ENCODE data around the gene ZNF514.

DNA sequence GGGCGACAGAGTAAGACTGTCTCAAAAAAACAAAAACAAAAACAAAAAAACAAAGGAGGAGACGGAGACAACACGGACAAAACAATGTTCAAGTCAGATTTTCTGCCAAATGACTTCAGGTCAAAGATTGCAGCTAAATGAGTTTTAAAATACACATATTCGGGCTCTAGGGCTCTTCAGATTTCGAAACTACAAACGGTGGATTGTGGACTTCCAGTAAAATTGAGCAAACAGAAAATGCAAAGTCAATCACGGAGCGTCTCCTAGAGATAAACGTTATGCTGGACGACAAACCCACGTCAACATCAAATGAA lies 38.6 kb downstream of the ZNF514 start:
- no peak for TF ChIP-seq CTCF (IDR thresholded peaks at IDR 0.05)
- TF ChIP-seq POLR2AphosphoS5 (IDR thresholded peaks at IDR 0.05; ENCODE audit: low read depth, low read length): no peak
- TF ChIP-seq SIN3A (IDR thresholded peaks at IDR 0.05; ENCODE audit: borderline replicate concordance, insufficient read depth, low read depth, low read length): no peak
- TF ChIP-seq, protein P1, sequence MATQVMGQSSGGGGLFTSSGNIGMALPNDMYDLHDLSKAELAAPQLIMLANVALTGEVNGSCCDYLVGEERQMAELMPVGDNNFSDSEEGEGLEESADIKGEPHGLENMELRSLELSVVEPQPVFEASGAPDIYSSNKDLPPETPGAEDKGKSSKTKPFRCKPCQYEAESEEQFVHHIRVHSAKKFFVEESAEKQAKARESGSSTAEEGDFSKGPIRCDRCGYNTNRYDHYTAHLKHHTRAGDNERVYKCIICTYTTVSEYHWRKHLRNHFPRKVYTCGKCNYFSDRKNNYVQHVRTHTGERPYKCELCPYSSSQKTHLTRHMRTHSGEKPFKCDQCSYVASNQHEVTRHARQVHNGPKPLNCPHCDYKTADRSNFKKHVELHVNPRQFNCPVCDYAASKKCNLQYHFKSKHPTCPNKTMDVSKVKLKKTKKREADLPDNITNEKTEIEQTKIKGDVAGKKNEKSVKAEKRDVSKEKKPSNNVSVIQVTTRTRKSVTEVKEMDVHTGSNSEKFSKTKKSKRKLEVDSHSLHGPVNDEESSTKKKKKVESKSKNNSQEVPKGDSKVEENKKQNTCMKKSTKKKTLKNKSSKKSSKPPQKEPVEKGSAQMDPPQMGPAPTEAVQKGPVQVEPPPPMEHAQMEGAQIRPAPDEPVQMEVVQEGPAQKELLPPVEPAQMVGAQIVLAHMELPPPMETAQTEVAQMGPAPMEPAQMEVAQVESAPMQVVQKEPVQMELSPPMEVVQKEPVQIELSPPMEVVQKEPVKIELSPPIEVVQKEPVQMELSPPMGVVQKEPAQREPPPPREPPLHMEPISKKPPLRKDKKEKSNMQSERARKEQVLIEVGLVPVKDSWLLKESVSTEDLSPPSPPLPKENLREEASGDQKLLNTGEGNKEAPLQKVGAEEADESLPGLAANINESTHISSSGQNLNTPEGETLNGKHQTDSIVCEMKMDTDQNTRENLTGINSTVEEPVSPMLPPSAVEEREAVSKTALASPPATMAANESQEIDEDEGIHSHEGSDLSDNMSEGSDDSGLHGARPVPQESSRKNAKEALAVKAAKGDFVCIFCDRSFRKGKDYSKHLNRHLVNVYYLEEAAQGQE (IDR thresholded peaks at IDR 0.05; ENCODE audit: insufficient read depth in 1 of 2, low read depth in 2 of 2, low read length in 1 of 2): no peak

All from Panc1 (cell line).